HepG2 (cell line): ENCODE results near the gene CCDC142. TPM values are rescaled to one million over a fixed set of nuclear protein-coding genes. Genes with fewer than 3 reads are reported as not detected.

Experiments
- GABPB1 ChIP-seq: IDR thresholded peaks from 2 replicates; pipeline ENCODE4 v1.6.1; 2016; ENCODE audit warnings: mild to moderate bottlenecking, missing genetic modification reagents, moderate library complexity, missing compliant biosample characterization
- IRX3 ChIP-seq: sonication (generic); formaldehyde crosslinking; IDR thresholded peaks from 2 replicates; pipeline ENCODE4 v1.8.1; 2023; ENCODE audit warnings: mild to moderate bottlenecking, low read depth, missing genetic modification reagents, borderline replicate concordance
- NFATC3 ChIP-seq: sonication (generic); formaldehyde crosslinking; IDR thresholded peaks from 2 replicates; pipeline ENCODE4 v1.5.1; 2020; ENCODE audit warnings: mild to moderate bottlenecking, missing genetic modification reagents
- PTBP1 ChIP-seq: fragments of 200-400 bp; formaldehyde crosslinking; IDR thresholded peaks from 2 replicates; pipeline ENCODE4 v1.6.1; 2018; ENCODE audit warnings: low read length, low read depth; ENCODE audit not compliant: poor library complexity, severe bottlenecking
- RELA ChIP-seq: sonication (generic); formaldehyde crosslinking; IDR thresholded peaks from 2 replicates; pipeline ENCODE4 v1.4.0; 2020; ENCODE audit warnings: missing genetic modification reagents
- REPIN1 ChIP-seq: sonication (generic); formaldehyde crosslinking; IDR thresholded peaks from 2 replicates; pipeline ENCODE4 v1.8.0; 2022; ENCODE audit warnings: missing genetic modification reagents, low read depth, mild to moderate bottlenecking, borderline replicate concordance
- RFXAP ChIP-seq: sonication (generic); formaldehyde crosslinking; IDR thresholded peaks from 2 replicates; pipeline ENCODE4 v1.4.0; 2020; ENCODE audit warnings: missing genetic modification reagents, borderline replicate concordance
- TEAD2 ChIP-seq: sonication (generic); formaldehyde crosslinking; IDR thresholded peaks from 2 replicates; pipeline ENCODE4 v1.9.0; 2021; ENCODE audit warnings: missing genetic modification reagents
- U2AF1 ChIP-seq: fragments of 200-400 bp; formaldehyde crosslinking; optimal IDR thresholded peaks from 2 replicates; pipeline ENCODE3; 2017; ENCODE audit warnings: mild to moderate bottlenecking, low read depth, low read length
- ZMYM4 ChIP-seq: sonication (generic); formaldehyde crosslinking; IDR thresholded peaks from 2 replicates; pipeline ENCODE4 v1.8.1; 2023; ENCODE audit warnings: mild to moderate bottlenecking, missing genetic modification reagents
- ZNF282 ChIP-seq: fragments of 450-650 bp; IDR thresholded peaks from 2 replicates; pipeline ENCODE4 v1.6.1; 2018; ENCODE audit not compliant: partially characterized antibody
- ZNF333 ChIP-seq: sonication (generic); formaldehyde crosslinking; IDR thresholded peaks from 2 replicates; pipeline ENCODE4 v1.4.0; 2020; ENCODE audit warnings: mild to moderate bottlenecking, missing genetic modification reagents, borderline replicate concordance
- ZNF616 ChIP-seq: sonication (generic); formaldehyde crosslinking; IDR thresholded peaks from 2 replicates; pipeline ENCODE4 v1.5.0; 2020; ENCODE audit warnings: low read depth, mild to moderate bottlenecking, missing genetic modification reagents
- ZNF780A ChIP-seq: sonication (generic); formaldehyde crosslinking; IDR thresholded peaks from 2 replicates; pipeline ENCODE4 v1.8.0; 2022; ENCODE audit warnings: mild to moderate bottlenecking, missing genetic modification reagents, moderate library complexity
- polyA plus RNA-seq, 8 experiments: library from polyadenylated mRNA; depleted of rRNA in 3 of 8; stranded (reverse) in 7 of 8; unstranded in 1 of 8; fragments of >200 nt; fragmentation: Illumina TruSeq in 4 of 8; extraction: Trizol in 4 of 8; gene quantifications; 2 replicates each; pipeline versions ENCODE4 v1.2.1 to v1.2.3, GENCODE V29; 2011 to 2016; ENCODE audit warnings: low read depth in 4 of 8, missing spikeins in 1 of 8, mixed read lengths in 1 of 8; ENCODE audit not compliant: insufficient read depth in 1 of 8
- total RNA-seq, 5 experiments: library from RNA; depleted of rRNA; stranded (reverse); fragments of >200 nt; fragmentation: Illumina TruSeq; extraction: Trizol; gene quantifications; 2 replicates each; pipeline ENCODE4 v1.2.3, GENCODE V29; 2016; ENCODE audit warnings: low read depth in 1 of 5
- TF ChIP-seq, protein P1 (sequence below), 2 experiments: fragments of 450-650 bp in 1 of 2; sonication (generic) in 1 of 2; formaldehyde crosslinking; IDR thresholded peaks; 2 replicates each; pipeline versions ENCODE4 v1.5.0 to v1.8.0; 2020 to 2022; ENCODE audit warnings: mild to moderate bottlenecking in 1 of 2, missing genetic modification reagents in 1 of 2
- TF ChIP-seq, protein P2 (sequence below): sonication (generic); formaldehyde crosslinking; IDR thresholded peaks from 2 replicates; pipeline ENCODE4 v1.4.0; 2020; ENCODE audit warnings: missing genetic modification reagents
- TF ChIP-seq, protein P3 (sequence below): sonication (generic); formaldehyde crosslinking; IDR thresholded peaks from 2 replicates; pipeline ENCODE4 v1.5.1; 2020; ENCODE audit warnings: missing genetic modification reagents, mild to moderate bottlenecking, borderline replicate concordance
- TF ChIP-seq, protein P4 (sequence below): sonication (generic); formaldehyde crosslinking; IDR thresholded peaks from 2 replicates; pipeline ENCODE4 v1.4.0; 2020; ENCODE audit warnings: missing genetic modification reagents
- TF ChIP-seq, protein P5 (sequence below): sonication (generic); formaldehyde crosslinking; IDR thresholded peaks from 2 replicates; pipeline ENCODE4 v1.9.0; 2021; ENCODE audit warnings: missing genetic modification reagents, borderline replicate concordance

Gene CCDC142
- total and polyA plus RNA-seq, 2 of the 13 experiments (the other 11 are each of a cell fraction or from before 2014, with no cell fraction given), result 14.7 to 30.4 TPM

DNA sequence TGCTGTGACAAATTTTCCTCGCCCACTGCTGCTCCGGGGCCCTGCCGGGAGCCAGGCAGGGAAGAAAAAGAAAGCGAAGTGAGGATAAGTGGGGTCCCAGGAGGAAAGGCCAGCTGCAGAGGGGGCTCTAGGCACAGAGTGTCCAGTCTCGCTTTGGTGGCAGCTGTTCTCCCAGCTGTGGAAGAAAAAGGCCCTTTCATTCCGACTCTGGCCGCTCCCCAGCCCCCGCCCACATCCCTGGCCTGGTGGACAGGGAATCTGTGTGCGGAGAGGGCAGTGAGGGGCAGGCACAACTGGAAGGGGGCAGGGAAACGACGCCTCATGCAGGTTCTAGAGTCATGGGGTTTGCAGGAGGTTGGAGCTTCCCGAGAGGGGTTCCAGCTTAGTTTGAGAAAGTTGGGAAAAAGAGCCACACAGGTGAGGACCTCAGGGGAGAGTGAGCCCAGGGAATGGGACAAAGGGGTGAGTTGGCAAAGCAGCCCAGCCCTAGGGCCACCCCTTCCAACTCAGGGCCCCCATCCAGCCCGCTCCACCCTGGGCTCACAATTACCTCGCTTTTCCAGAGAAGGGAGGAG, 42.9 kb downstream of the CCDC142 start (continued):
- TF ChIP-seq, protein P1, sequence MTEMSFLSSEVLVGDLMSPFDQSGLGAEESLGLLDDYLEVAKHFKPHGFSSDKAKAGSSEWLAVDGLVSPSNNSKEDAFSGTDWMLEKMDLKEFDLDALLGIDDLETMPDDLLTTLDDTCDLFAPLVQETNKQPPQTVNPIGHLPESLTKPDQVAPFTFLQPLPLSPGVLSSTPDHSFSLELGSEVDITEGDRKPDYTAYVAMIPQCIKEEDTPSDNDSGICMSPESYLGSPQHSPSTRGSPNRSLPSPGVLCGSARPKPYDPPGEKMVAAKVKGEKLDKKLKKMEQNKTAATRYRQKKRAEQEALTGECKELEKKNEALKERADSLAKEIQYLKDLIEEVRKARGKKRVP (CRISPR knock-in tag; IDR thresholded peaks at IDR 0.05), result no peak
- no peak for TF ChIP-seq ZNF780A (CRISPR knock-in tag)
- TF ChIP-seq PTBP1, result no peak
- no peak for TF ChIP-seq ZMYM4 (CRISPR knock-in tag)
- TF ChIP-seq, protein P2, sequence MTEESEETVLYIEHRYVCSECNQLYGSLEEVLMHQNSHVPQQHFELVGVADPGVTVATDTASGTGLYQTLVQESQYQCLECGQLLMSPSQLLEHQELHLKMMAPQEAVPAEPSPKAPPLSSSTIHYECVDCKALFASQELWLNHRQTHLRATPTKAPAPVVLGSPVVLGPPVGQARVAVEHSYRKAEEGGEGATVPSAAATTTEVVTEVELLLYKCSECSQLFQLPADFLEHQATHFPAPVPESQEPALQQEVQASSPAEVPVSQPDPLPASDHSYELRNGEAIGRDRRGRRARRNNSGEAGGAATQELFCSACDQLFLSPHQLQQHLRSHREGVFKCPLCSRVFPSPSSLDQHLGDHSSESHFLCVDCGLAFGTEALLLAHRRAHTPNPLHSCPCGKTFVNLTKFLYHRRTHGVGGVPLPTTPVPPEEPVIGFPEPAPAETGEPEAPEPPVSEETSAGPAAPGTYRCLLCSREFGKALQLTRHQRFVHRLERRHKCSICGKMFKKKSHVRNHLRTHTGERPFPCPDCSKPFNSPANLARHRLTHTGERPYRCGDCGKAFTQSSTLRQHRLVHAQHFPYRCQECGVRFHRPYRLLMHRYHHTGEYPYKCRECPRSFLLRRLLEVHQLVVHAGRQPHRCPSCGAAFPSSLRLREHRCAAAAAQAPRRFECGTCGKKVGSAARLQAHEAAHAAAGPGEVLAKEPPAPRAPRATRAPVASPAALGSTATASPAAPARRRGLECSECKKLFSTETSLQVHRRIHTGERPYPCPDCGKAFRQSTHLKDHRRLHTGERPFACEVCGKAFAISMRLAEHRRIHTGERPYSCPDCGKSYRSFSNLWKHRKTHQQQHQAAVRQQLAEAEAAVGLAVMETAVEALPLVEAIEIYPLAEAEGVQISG (CRISPR knock-in tag), result no peak
- TF ChIP-seq ZNF333, result no peak
- no peak for TF ChIP-seq RELA (CRISPR knock-in tag)
- TF ChIP-seq ZNF282, result no peak
- no peak for TF ChIP-seq ZNF616 (CRISPR knock-in tag)
- TF ChIP-seq GABPB1 (CRISPR knock-in tag), result no peak
- TF ChIP-seq U2AF1, result peak; percentile 66
- 0 out of 2 replicates have a peak, but pooled peaks have one; percentile 18 for TF ChIP-seq RFXAP (CRISPR knock-in tag)
- TF ChIP-seq, protein P3, sequence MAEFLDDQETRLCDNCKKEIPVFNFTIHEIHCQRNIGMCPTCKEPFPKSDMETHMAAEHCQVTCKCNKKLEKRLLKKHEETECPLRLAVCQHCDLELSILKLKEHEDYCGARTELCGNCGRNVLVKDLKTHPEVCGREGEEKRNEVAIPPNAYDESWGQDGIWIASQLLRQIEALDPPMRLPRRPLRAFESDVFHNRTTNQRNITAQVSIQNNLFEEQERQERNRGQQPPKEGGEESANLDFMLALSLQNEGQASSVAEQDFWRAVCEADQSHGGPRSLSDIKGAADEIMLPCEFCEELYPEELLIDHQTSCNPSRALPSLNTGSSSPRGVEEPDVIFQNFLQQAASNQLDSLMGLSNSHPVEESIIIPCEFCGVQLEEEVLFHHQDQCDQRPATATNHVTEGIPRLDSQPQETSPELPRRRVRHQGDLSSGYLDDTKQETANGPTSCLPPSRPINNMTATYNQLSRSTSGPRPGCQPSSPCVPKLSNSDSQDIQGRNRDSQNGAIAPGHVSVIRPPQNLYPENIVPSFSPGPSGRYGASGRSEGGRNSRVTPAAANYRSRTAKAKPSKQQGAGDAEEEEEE (CRISPR knock-in tag), result 0 out of 2 replicates have a peak, but pooled peaks have one; percentile 12
- TF ChIP-seq, protein P4, sequence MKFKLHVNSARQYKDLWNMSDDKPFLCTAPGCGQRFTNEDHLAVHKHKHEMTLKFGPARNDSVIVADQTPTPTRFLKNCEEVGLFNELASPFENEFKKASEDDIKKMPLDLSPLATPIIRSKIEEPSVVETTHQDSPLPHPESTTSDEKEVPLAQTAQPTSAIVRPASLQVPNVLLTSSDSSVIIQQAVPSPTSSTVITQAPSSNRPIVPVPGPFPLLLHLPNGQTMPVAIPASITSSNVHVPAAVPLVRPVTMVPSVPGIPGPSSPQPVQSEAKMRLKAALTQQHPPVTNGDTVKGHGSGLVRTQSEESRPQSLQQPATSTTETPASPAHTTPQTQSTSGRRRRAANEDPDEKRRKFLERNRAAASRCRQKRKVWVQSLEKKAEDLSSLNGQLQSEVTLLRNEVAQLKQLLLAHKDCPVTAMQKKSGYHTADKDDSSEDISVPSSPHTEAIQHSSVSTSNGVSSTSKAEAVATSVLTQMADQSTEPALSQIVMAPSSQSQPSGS (CRISPR knock-in tag), result no peak
- TF ChIP-seq, protein P5, sequence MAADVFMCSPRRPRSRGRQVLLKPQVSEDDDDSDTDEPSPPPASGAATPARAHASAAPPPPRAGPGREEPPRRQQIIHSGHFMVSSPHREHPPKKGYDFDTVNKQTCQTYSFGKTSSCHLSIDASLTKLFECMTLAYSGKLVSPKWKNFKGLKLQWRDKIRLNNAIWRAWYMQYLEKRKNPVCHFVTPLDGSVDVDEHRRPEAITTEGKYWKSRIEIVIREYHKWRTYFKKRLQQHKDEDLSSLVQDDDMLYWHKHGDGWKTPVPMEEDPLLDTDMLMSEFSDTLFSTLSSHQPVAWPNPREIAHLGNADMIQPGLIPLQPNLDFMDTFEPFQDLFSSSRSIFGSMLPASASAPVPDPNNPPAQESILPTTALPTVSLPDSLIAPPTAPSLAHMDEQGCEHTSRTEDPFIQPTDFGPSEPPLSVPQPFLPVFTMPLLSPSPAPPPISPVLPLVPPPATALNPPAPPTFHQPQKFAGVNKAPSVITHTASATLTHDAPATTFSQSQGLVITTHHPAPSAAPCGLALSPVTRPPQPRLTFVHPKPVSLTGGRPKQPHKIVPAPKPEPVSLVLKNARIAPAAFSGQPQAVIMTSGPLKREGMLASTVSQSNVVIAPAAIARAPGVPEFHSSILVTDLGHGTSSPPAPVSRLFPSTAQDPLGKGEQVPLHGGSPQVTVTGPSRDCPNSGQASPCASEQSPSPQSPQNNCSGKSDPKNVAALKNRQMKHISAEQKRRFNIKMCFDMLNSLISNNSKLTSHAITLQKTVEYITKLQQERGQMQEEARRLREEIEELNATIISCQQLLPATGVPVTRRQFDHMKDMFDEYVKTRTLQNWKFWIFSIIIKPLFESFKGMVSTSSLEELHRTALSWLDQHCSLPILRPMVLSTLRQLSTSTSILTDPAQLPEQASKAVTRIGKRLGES (CRISPR knock-in tag), result no peak
- no peak for TF ChIP-seq TEAD2 (CRISPR knock-in tag)
- no peak for TF ChIP-seq IRX3 (CRISPR knock-in tag)
- no peak for TF ChIP-seq NFATC3
- TF ChIP-seq REPIN1, result no peak; the same call in 1 of the 2 replicates
